Heart right ventricle (tissue), 16 donors: ENCODE results near the gene EVC2. TPM values are rescaled to one million over a fixed set of nuclear protein-coding genes. Genes with fewer than 3 reads are reported as not detected.
"Not testable (repeated sequence)": the region's sequence is repeated elsewhere in the genome, so short reads cannot be mapped to it uniquely, and the experiment has no call there.

Source experiments
- ATAC-seq, 8 donors: fragments of 200-7000 bp; cut with Tn5 transposase; one replicate each; pipeline ENCODE4 v1.9.1; 2020; ENCODE audit warnings: mild to moderate bottlenecking in 8 of 8, moderate library complexity in 8 of 8, moderate number of reproducible peaks in 1 of 8
- DNase-seq, 2 donors: peaks; one replicate each; pipeline ENCODE4 v3.0.0-alpha.2; 2020
- H3K27ac ChIP-seq, 10 donors: fragments of 200-600 bp; sonication (generic) in 2 of 10; one replicate each; pipeline versions ENCODE4 v1.5.0 to v1.8.0; 2020 to 2022; ENCODE audit warnings: mild to moderate bottlenecking in 3 of 10
- H3K27me3 ChIP-seq, 7 donors: fragments of 200-600 bp; one replicate each; pipeline ENCODE4 v1.8.0; 2021 to 2022; ENCODE audit warnings: mild to moderate bottlenecking in 2 of 7
- H3K36me3 ChIP-seq, 9 donors: fragments of 200-600 bp; sonication (generic) in 1 of 9; one replicate each; pipeline versions ENCODE4 v1.5.0 to v1.8.0; 2020 to 2022; ENCODE audit warnings: mild to moderate bottlenecking in 2 of 9
- H3K4me1 ChIP-seq, 9 donors: fragments of 200-600 bp; sonication (generic) in 1 of 9; one replicate each; pipeline versions ENCODE4 v1.5.0 to v1.8.0; 2020 to 2022; ENCODE audit warnings: mild to moderate bottlenecking in 4 of 9
- H3K4me3 ChIP-seq, 10 donors: fragments of 200-600 bp; sonication (generic) in 2 of 10; one replicate each; pipeline versions ENCODE4 v1.5.0 to v1.8.0; 2020 to 2022; ENCODE audit warnings: mild to moderate bottlenecking in 7 of 10, moderate library complexity in 2 of 10
- H3K9me3 ChIP-seq, 11 donors: fragments of 200-600 bp in 10 of 11; sonication (generic) in 2 of 11; one replicate each; pipeline versions ENCODE4 v1.5.0 to v1.8.0; 2013 to 2022; ENCODE audit warnings: mild to moderate bottlenecking in 2 of 11, control low read depth in 1 of 11, moderate library complexity in 1 of 11
- CTCF ChIP-seq, 9 donors: fragments of 200-600 bp; sonication (generic) in 2 of 9; IDR thresholded peaks; one replicate each; pipeline versions ENCODE4 v1.5.0 to v1.8.0; 2021 to 2022; ENCODE audit warnings: antibody characterized with exemption in 9 of 9, mild to moderate bottlenecking in 5 of 9, moderate library complexity in 1 of 9
- WGBS, 2 donors: extraction: QIAGEN DNeasy Blood & Tissue Kit; methylation state at CpG; one replicate each; pipeline ENCODE4 v1.1.7; 2013; ENCODE audit warnings: inconsistent platforms in 1 of 2; 5-methylcytosine and 5-hydroxymethylcytosine counted together
- intact Hi-C, 10 donors: fragments of 100-400 bp; cut with DNase I; formaldehyde crosslinking; loops; one replicate each; pipeline versions ENCODE4 v1.11.1 to v1.14.2; 2022
- polyA plus RNA-seq, 2 donors: library from polyadenylated mRNA; stranded (reverse); fragments of 200-250 nt; gene quantifications; one replicate each; pipeline ENCODE4 v1.2.3, GENCODE V29; 2013
- total RNA-seq, 10 donors: library from RNA; stranded (reverse); fragmentation: NEBNext Ultra II Directional in 3 of 10; extraction: Animal tissue kit (Norgen Biotek cat#: 25700) in 3 of 10; gene quantifications; one replicate each; pipeline versions ENCODE4 v1.2.1 to v1.2.4, GENCODE V29; 2021 to 2023
- donor health status: Arrhythmogenic right ventricular cardiomyopathy.
- donor health status: ischemic (EF 13 %, LVEDD 7.1; RV severe dilation, severe dysfunction).
- donor health status: healthy with polysubstance abuse.
- donor health status: DM: no; HTN: yes; CAD: no.
- donor health status: DM: no; HTN: no; CAD: no.
- donor health status: ischemic (EF 25% LVEDD 6.9; RV normal size, moderate dysfunction).
- donor health status: ischemic (EF 25% LVEDD 5.7; RV mildly dilated, moderate dysfunction).
- donor health status: healthy.
- donor health status: DM: yes; HTN: yes; CAD: no.
- donor health status: Ischemic cardiomyopathy.
- donor health status: ischemic (EF 35%, LVEDD 5.7; RV mildly dilated, moderate dysfunction).
- donor health status: nonischemic (EF 11% LVEDD 7.7; RV severe dilation, severe dysfunction).
- donor health status: DM: yes; HTN: yes; CAD: no.
- donor health status: PGD.
- donor health status: ischemic (EF 29% LVEDD 5.4; RV normal size, mild dysfunction).
- donor health status: nonischemic (EF 23%, LVEDD 6.1; RV moderate dilation, normal function).

EVC2 gene
- total and polyA plus RNA-seq, 12 donors: 0.47 to 1.5 (median 0.91) TPM

- H3K4me1 ChIP-seq: no peaks in the 10 kb centered on the region
- H3K4me3 ChIP-seq: no peak overlapping the region
- no peak for TF ChIP-seq CTCF (IDR thresholded peaks at IDR 0.05)
- H3K27ac ChIP-seq: no peak overlapping the region
- ATAC-seq (no peak), DNase-seq (no peak)
- H3K27me3 ChIP-seq: no peaks in the 10 kb centered on the region
- peaks cover 0 to 31% (median 0%) of the 10 kb centered on the region in 9 donors for H3K36me3 ChIP-seq
- no peaks in the 10 kb centered on the region for H3K9me3 ChIP-seq
- 78 to 80% methylated on average over 12 of the region's 12 CpGs for WGBS, 2 donors
- intact Hi-C loops: no loop called here
These were observed 98.9 kb downstream of the EVC2 start for GRCh38 chr4:5609306-5610007.

GRCh38 chr4:5593828-5594227 is 114.5 kb downstream of the EVC2 start:
- H3K27me3 ChIP-seq, H3K27ac ChIP-seq, intact Hi-C loops, ATAC-seq, H3K4me1 ChIP-seq, H3K36me3 ChIP-seq, DNase-seq, H3K4me3 ChIP-seq: not testable (repeated sequence)
- H3K9me3 ChIP-seq: peaks cover 0 to 19% (median 0%) of the 10 kb centered on the region in 11 donors
- 90 to 94% methylated on average over 9 to 10 of the region's 10 CpGs for WGBS, 2 donors

GRCh38 chr4:5592272-5592671 is 116.1 kb downstream of the EVC2 start:
- WGBS, 2 donors: 90 to 92% methylated on average over 4 of the region's 4 CpGs
- H3K36me3 ChIP-seq: no peaks in the 10 kb centered on the region

GRCh38 chr4:5589495-5589894 is 118.9 kb downstream of the EVC2 start:
- no peak overlapping the region for H3K4me3 ChIP-seq
- intact Hi-C loops: no loop called here
- H3K36me3 ChIP-seq: peaks cover 0 to 4% (median 0%) of the 10 kb centered on the region in 9 donors
- H3K9me3 ChIP-seq: peaks cover 0 to 19% (median 3%) of the 10 kb centered on the region in 11 donors
- no peak for ATAC-seq
- no peaks in the 10 kb centered on the region for H3K27me3 ChIP-seq
- no peaks in the 10 kb centered on the region for H3K4me1 ChIP-seq
- no peak for TF ChIP-seq CTCF (IDR thresholded peaks at IDR 0.05)
- 93 to 94% methylated on average over 2 of the region's 2 CpGs for WGBS, 2 donors
- no peak for DNase-seq
- H3K27ac ChIP-seq: no peak overlapping the region

More at GRCh38 chr4:5592272-5592671, 116.1 kb downstream of the EVC2 start:
- Histone ChIP-seq H3K4me3 (no peak overlapping the region), H3K9me3 (peaks cover 0 to 31% (median 3%) of the 10 kb centered on the region in 11 donors), H3K27ac (no peak overlapping the region), H3K27me3 (no peaks in the 10 kb centered on the region), H3K4me1 (no peaks in the 10 kb centered on the region)
- no peak for TF ChIP-seq CTCF (IDR thresholded peaks at IDR 0.05)
- DNase-seq: no peak
- ATAC-seq: no peak
- intact Hi-C loops: no loop called here

GRCh38 chr4:5588046-5588445 is 120.3 kb downstream of the EVC2 start:
- no peak overlapping the region for H3K27ac ChIP-seq
- H3K27me3 ChIP-seq: no peaks in the 10 kb centered on the region
- DNase-seq (no peak), ATAC-seq (no peak)
- 89 to 90% methylated on average over 1 of the region's 1 CpG for WGBS, 2 donors
- intact Hi-C loops: no loop called here
- H3K4me1 ChIP-seq: no peaks in the 10 kb centered on the region
- H3K36me3 ChIP-seq: peaks cover 0 to 8% (median 0%) of the 10 kb centered on the region in 9 donors
- peaks cover 0 to 19% (median 3%) of the 10 kb centered on the region in 11 donors for H3K9me3 ChIP-seq
- TF ChIP-seq CTCF (IDR thresholded peaks at IDR 0.05): no peak
- H3K4me3 ChIP-seq: no peak overlapping the region
